GM21619 (cell line): ENCODE results near the gene ZNF444.
"Not testable (repeated sequence)": the region's sequence is repeated elsewhere in the genome, so short reads cannot be mapped to it uniquely, and the experiment has no call there.

Experiments
- ATAC-seq: cut with Tn5 transposase; IDR thresholded peaks from one replicate; pipeline ENCODE4 v1.9.1; 2021; ENCODE audit not compliant: unreplicated experiment

The ZNF444 gene

DNA sequence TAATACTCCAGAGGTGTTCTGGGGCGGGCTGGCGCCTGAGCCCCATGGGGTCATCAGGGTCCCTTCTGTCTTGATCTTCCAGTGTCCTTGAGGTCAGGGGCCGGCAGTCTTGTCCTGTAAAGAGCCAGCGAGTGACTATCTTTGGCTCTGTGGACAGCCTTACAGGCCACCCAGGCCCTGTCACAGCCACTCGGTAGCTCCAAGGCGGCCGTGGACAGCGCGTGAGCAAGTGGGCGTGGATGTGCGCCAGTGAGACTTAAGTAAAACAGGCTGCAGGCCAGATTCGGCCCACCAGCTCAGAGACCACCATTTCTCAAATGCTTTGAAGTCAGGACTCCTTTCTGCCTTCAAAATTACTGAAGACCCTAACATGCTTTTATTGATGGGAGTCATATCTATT is 3.7 kb downstream of the ZNF444 start:
- no peak for ATAC-seq

DNA sequence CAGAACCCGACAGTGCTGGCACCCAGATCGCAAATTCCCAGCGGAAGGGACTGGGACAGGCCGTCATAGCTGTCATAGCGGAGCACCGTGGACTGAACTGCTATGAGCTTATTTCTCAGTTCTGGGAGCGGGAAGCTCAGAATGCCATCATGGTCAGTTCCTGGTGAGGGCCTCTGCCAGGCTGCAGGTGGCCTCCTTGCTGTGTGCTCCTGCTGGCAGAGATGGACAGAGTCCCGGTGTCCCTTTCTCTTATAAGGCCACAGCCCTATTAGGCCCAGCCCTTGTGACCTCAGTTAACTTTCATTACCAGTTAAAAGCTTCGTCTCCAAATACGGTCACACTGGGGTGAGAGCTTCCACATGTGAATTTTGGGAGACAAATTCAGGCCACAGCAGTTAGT is 4.6 kb downstream of the ZNF444 start:
- no peak for ATAC-seq

- ATAC-seq: no peak
Measured at GRCh38 chr19:56146904-56147303, 5.8 kb downstream of the ZNF444 start.

DNA sequence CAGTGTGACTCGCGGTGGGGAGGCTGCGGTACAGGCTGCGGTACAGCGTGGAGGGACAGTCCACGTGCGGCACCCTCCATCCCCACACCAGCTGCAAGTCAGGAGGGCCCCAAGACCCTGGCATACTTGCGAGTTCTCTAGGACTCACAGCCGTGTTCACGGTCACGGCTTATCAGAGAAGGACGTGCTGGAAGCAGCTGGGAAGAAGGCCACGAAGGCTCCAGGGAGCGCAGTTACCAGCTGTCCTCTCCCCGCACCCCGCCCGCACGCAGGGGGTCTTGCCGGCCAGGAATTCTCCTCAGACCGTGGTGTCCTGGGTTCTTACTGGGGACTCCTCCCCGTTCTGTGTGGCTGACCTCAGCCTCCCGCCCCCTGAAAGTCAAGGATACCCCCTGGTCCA is 6.2 kb downstream of the ZNF444 start:
- ATAC-seq: no peak

- no peak for ATAC-seq
Measured at GRCh38 chr19:56148096-56148495, 7.0 kb downstream of the ZNF444 start.

DNA sequence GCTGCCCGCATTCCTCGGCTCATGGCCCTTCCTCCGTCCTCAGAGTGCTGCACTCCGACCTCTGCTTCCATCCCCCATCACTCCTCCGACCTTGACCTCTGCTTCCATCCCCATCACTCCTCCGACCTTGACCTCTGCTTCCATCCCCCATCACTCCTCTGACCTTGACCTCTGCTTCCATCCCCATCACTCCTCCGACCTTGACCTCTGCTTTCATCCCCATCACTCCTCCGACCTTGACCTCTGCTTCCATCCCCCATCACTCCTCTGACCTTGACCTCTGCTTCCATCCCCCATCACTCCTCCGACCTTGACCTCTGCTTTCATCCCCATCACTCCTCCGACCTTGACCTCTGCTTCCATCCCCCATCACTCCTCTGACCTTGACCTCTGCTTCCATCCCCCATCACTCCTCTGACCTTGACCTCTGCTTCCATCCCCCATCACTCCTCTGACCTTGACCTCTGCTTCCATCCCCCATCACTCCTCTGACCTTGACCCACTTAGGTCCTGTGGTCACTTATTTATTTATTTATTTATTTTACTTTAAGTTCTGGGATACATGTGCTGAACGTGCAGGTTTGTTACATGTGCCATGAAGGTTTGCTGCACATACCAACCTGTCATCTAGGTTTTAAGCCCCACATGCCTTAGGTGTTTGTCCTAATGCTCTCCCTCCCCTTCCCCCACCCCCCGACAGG is 8.0 kb downstream of the ZNF444 start:
- ATAC-seq: not testable (repeated sequence)

DNA sequence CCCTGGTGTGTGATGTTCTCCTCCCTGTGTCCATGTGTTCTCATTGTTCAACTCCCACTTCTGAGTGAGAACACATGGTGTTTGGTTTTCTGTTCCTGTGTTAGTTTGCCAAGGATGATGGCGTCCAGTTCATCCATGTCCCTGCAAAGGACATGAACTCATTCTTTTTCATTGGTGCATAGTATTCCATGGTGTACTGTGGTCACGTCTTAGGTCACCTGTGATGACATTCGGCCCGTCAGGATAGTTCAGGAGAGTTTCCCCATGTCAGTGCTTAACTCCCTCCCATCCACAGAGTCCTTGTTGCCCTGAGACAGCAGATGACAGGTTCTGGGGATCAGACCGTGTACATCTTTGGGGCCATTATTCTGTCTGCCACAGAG is 8.6 kb downstream of the ZNF444 start:
- ATAC-seq: no peak

DNA sequence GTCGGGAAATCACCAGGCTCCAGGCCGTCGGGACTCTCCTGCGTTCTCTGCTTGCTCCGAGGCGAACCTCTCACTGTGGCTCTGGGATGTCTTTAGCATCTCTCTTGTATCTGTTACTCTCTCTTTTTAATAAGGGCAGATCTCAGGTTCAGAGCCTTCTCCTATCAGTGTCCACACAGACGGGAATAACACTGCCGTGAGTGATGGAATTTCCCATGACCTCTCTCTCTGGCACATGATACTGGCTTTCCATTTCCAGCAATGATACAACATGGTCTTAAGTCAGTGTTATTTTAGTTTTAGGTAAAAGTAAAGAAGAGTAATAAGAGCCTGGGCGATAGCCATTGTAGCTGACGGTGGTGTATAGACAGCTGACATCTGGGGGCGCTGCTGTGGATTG is 9.3 kb downstream of the ZNF444 start:
- no peak for ATAC-seq

GRCh38 chr19:56152644-56153043 is 11.6 kb downstream of the ZNF444 start:
- no peak for ATAC-seq

- no peak for ATAC-seq
Measured at GRCh38 chr19:56153507-56153906, 12.4 kb downstream of the ZNF444 start.

GRCh38 chr19:56155124-56155687 is 14.1 kb downstream of the ZNF444 start:
- no peak for ATAC-seq

GRCh38 chr19:56156768-56157167 is 15.7 kb downstream of the ZNF444 start:
- ATAC-seq: no peak

GRCh38 chr19:56158170-56158757 is 17.2 kb downstream of the ZNF444 start:
- no peak for ATAC-seq

GRCh38 chr19:56159009-56159559 is 18.0 kb downstream of the ZNF444 start:
- no peak for ATAC-seq

- no peak for ATAC-seq
Measured at GRCh38 chr19:56159622-56160271, 18.7 kb downstream of the ZNF444 start.

- ATAC-seq: no peak
Measured at GRCh38 chr19:56161534-56161933, 20.4 kb downstream of the ZNF444 start.

DNA sequence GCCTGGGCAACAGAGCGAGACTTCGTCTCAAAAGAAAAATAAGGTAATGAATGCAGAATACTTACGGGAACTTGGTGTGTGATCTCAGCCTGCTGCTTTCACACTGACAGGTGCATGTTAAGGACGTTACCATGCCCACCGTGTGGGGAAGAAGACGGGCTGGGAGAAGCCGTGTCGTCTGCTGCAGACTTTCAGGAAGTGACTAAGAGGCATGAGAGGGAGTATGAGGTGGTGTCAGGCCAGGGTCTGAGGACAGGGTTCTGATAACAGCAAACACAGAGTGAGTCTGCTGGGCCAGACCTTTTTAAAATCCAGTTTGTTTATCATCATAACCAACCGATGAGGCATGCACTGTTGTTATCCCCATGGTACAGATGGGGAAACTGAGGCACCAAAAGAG is 21.2 kb downstream of the ZNF444 start:
- no peak for ATAC-seq

DNA sequence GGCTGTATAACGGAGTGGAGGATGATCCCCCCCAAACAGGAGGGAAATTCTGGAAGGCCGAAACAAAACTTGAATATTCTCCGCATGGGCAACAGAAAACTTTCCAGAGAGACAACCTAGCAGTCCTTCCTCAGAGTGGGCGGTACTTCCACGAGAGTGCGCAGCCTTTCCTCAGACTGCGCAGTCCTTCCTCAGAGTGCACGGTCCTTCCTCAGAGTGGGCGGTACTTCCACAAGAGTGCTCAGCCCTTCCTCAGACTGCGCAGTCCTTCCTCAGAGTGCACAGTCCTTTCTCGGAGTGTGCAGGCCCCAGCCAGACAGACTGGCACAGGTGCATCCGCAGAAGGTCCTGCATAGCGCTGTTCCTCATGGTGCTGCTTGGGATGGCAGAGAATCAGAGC is 22.0 kb downstream of the ZNF444 start:
- no peak for ATAC-seq

DNA sequence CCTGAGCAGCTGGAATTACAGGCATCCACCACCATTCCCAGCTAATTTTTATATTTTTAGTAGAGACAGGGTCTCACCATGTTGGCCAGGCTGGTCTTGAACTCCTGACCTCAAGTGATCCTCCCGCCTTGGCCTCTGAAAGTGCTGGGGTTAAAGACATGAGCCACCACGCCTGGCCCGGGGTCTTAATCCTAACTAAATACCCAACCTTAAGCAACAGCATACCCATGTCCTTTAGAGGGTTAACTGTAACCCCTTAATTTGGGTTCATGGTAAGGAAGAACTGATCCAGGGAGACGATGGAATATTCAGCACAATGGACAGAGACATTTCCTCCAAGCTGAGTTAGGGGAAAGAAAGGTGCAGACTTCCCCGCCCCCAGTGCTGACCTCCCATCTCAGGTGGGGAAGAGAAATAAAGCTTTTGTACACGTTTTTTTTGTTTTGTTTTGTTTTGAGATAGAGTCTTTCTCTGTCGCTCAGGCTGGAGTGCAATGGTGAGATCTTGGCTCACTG is 26.0 kb downstream of the ZNF444 start:
- ATAC-seq: no peak

DNA sequence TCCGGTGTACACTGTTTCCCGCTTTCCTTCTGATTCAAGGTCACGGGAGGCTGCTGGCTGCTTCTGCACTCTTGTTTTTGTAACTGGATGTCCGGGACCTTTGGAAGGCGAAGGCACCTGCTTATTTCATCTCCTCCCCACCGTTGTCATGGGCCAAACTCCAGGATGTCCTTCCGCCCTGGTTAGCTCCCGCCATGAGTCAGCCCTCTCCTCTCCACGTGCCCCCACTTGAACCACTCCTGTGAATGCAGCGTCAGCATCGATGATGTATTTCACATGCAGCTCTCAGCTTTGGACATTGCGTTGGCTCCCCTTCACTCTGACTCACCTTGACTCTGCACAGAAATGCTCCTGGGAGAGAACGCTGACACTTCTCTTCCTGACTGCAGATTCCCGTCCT is 29.2 kb downstream of the ZNF444 start:
- ATAC-seq: no peak

- no peak for ATAC-seq
Measured at GRCh38 chr19:56174086-56174485, 33.0 kb downstream of the ZNF444 start.

DNA sequence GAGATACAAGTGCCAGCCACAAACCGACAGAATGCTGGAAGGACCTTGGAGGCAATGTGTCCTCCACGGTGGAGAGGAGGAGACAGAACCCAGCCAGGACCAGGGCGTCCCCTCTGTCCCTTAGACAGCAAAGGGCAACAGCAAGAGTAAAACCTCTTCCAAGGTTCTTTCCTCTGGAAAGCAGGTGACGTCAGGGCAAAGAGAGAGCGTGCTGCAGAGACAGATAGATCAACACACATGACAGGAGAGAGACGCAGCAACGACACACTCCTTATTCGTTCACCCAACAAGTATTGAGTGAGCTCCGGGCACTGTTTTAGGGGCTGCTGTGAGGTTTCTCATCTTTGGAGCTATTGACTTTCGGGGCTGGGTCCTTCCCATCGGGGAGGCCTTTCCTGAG is 33.5 kb downstream of the ZNF444 start:
- ATAC-seq: no peak
